ENCODE results near the gene MAN1C1.

- TF ChIP-seq CREB5 (CRISPR knock-in tag; IDR thresholded peaks at IDR 0.05; ENCODE audit: low read depth) = no peak
- TF ChIP-seq PATZ1 (CRISPR knock-in tag; IDR thresholded peaks at IDR 0.05; ENCODE audit: borderline replicate concordance) = no peak
- no peak for TF ChIP-seq ISL1 (CRISPR knock-in tag; IDR thresholded peaks at IDR 0.05)
- no peak for TF ChIP-seq ZFP30 (CRISPR knock-in tag; IDR thresholded peaks at IDR 0.05)
- TF ChIP-seq ZNF8 (CRISPR knock-in tag; IDR thresholded peaks at IDR 0.05) = no peak
Measured at GRCh38 chr1:25649505-25650288, 33.1 kb downstream of the MAN1C1 start.

Data from SK-N-SH treated with all-trans-retinoic acid at 6 μM for 48 hours (cell line).